COLO829 (cell line): ENCODE data around the gene CD300C.
"Not testable (repeated sequence)": the region's sequence is repeated elsewhere in the genome, so short reads cannot be mapped to it uniquely, and the experiment has no call there.

ENCODE experiments used
- DNase-seq: peaks from one replicate; pipeline ENCODE4 v3.0.0; 2012; ENCODE audit warnings: low spot score

The CD300C gene

GRCh38 chr17:74545843-74546230 is at the start of gene CD300C:
TSS of gene CD300C (minus strand) at chr17:74546115. CDS start at chr17:74545782, 333 bp downstream.
- no peak for DNase-seq

- no peak for DNase-seq
Observed at GRCh38 chr17:74595037-74595750, 49.3 kb upstream of the CD300C start.

- DNase-seq, result no peak
Observed at GRCh38 chr17:74592087-74592990, 46.4 kb upstream of the CD300C start, which contains the start of gene CD300LD. TSS of gene CD300LD (minus strand) at chr17:74592283. CDS start at chr17:74592202, 81 bp downstream.

GRCh38 chr17:74591503-74591902 is 45.6 kb upstream of the CD300C start:
- no peak for DNase-seq

- no peak for DNase-seq
Observed at GRCh38 chr17:74585711-74586110, 39.8 kb upstream of the CD300C start.

GRCh38 chr17:74584292-74585060 is 38.6 kb upstream of the CD300C start:
- DNase-seq, result no peak

GRCh38 chr17:74582633-74583032 is 36.7 kb upstream of the CD300C start:
- no peak for DNase-seq

- DNase-seq, result no peak
Observed at GRCh38 chr17:74579900-74580299, 34.0 kb upstream of the CD300C start.

- no peak for DNase-seq
Observed at GRCh38 chr17:74578979-74579378, 33.1 kb upstream of the CD300C start.

GRCh38 chr17:74574489-74575142 is 28.7 kb upstream of the CD300C start:
- no peak for DNase-seq

- not testable (repeated sequence) for DNase-seq
Observed at GRCh38 chr17:74573635-74574034, 27.7 kb upstream of the CD300C start.

GRCh38 chr17:74573169-74573568 is 27.3 kb upstream of the CD300C start:
- DNase-seq, result no peak

- no peak for DNase-seq
Observed at GRCh38 chr17:74571621-74572270, 25.8 kb upstream of the CD300C start.

GRCh38 chr17:74569020-74570003 is 23.4 kb upstream of the CD300C start:
- DNase-seq, result peak; percentile 8

- no peak for DNase-seq
Observed at GRCh38 chr17:74568106-74568873, 22.4 kb upstream of the CD300C start.

GRCh38 chr17:74567397-74567796 is 21.5 kb upstream of the CD300C start, which contains the start of gene CD300H:
TSS of gene CD300H (minus strand) at chr17:74567509.
- DNase-seq, result no peak

- no peak for DNase-seq
Observed at GRCh38 chr17:74566132-74566753, 20.3 kb upstream of the CD300C start.

GRCh38 chr17:74565126-74565525 is 19.2 kb upstream of the CD300C start:
- DNase-seq, result no peak

- DNase-seq, result no peak
Observed at GRCh38 chr17:74563358-74563757, 17.4 kb upstream of the CD300C start.
